ENCODE measurements around the gene PCDHGB7. TPM values are rescaled to one million over a fixed set of nuclear protein-coding genes. Genes with fewer than 3 reads are reported as not detected.
"Not testable (repeated sequence)": the region's sequence is repeated elsewhere in the genome, so short reads cannot be mapped to it uniquely, and the experiment has no call there.

PCDHGB7 gene
- total RNA-seq, 1 experiment from 2014 or later: 0.54 TPM

DNA sequence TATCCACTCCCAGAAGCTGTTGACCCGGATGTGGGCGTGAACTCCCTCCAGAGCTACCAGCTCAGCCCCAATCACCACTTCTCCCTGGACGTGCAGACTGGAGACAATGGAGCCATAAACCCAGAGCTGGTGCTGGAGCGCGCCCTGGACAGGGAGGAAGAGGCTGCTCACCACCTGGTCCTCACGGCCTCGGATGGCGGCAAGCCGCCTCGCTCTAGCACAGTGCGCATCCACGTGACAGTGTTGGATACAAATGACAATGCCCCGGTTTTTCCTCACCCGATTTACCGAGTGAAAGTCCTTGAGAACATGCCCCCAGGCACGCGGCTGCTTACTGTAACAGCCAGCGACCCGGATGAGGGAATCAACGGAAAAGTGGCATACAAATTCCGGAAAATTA, 24.2 kb upstream of the PCDHGB7 start (continued):
- TF ChIP-seq, protein P1, sequence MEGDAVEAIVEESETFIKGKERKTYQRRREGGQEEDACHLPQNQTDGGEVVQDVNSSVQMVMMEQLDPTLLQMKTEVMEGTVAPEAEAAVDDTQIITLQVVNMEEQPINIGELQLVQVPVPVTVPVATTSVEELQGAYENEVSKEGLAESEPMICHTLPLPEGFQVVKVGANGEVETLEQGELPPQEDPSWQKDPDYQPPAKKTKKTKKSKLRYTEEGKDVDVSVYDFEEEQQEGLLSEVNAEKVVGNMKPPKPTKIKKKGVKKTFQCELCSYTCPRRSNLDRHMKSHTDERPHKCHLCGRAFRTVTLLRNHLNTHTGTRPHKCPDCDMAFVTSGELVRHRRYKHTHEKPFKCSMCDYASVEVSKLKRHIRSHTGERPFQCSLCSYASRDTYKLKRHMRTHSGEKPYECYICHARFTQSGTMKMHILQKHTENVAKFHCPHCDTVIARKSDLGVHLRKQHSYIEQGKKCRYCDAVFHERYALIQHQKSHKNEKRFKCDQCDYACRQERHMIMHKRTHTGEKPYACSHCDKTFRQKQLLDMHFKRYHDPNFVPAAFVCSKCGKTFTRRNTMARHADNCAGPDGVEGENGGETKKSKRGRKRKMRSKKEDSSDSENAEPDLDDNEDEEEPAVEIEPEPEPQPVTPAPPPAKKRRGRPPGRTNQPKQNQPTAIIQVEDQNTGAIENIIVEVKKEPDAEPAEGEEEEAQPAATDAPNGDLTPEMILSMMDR (IDR thresholded peaks at IDR 0.05 in 2 of 3, conservative IDR thresholded peaks at IDR 0.05 in 1 of 3; ENCODE audit: borderline replicate concordance in 1 of 3, insufficient read depth in 1 of 3, low read depth in 2 of 3, low read length in 2 of 3): no peak
- TF ChIP-seq, protein P2, sequence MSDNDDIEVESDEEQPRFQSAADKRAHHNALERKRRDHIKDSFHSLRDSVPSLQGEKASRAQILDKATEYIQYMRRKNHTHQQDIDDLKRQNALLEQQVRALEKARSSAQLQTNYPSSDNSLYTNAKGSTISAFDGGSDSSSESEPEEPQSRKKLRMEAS (IDR thresholded peaks at IDR 0.05): no peak

DNA sequence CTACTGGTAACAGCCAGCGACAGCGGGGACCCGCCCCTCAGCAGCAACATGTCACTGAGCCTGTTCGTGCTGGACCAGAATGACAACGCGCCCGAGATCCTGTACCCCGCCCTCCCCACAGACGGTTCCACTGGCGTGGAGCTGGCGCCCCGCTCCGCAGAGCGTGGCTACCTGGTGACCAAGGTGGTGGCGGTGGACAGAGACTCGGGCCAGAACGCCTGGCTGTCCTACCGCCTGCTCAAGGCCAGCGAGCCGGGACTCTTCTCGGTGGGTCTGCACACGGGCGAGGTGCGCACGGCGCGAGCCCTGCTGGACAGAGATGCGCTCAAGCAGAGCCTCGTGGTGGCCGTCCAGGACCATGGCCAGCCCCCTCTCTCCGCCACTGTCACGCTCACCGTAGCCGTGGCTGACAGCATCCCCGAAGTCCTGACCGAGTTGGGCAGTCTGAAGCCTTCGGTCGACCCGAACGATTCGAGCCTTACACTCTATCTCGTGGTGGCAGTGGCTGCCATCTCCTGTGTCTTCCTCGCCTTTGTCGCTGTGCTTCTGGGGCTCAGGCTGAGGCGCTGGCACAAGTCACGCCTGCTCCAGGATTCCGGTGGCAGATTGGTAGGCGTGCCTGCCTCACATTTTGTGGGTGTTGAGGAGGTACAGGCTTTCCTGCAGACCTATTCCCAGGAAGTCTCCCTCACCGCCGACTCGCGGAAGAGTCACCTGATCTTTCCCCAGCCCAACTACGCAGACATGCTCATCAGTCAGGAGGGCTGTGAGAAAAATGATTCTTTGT, 22.9 kb upstream of the PCDHGB7 start:
- H3K9me2 ChIP-seq (ENCODE audit: insufficient read depth); H3K27me3 ChIP-seq (ENCODE audit: insufficient read depth, low read length); ATAC-seq; intact Hi-C loops (cut with micrococcal nuclease); H3K9ac ChIP-seq (ENCODE audit: low read length); H3K4me1 ChIP-seq (ENCODE audit: control insufficient read depth in 1 of 2, insufficient read depth in 2 of 2, low read length in 2 of 2); H3K4me3 ChIP-seq (replicated peaks in 1 of 2; ENCODE audit: low read depth in 1 of 2, low read length in 2 of 2); H2AFZ ChIP-seq (ENCODE audit: low read depth, low read length, poor library complexity, severe bottlenecking); RAD21 ChIA-PET (ENCODE audit: low non-redundant PET in 1 of 2, low total read pairs in 2 of 2, uncharacterized antibody in 2 of 2, unreplicated experiment in 2 of 2); H3K9me3 ChIP-seq (ENCODE audit: control insufficient read depth in 1 of 2, insufficient read depth in 1 of 2, low read depth in 1 of 2, low read length in 2 of 2); H3K27ac ChIP-seq (ENCODE audit: low read depth, low read length); H4K20me1 ChIP-seq (ENCODE audit: insufficient read depth); BruUV-seq (replicated peaks); H3K36me3 ChIP-seq (ENCODE audit: control insufficient read depth in 1 of 2, insufficient read depth in 2 of 2, low read length in 2 of 2); POLR2A ChIA-PET; H3K4me2 ChIP-seq (ENCODE audit: low read length); DNase-seq (ENCODE audit: low read depth, low spot score); H3K79me2 ChIP-seq (ENCODE audit: insufficient read depth, low read length): not testable (repeated sequence)
- CTCF ChIA-PET: interaction anchor here (1.4 to 2.2 kb wide), 2 partner anchors 169 to 172 kb away, joined by 3 to 5 read pairs; partner anchors contain the start of gene PCDHB14

DNA sequence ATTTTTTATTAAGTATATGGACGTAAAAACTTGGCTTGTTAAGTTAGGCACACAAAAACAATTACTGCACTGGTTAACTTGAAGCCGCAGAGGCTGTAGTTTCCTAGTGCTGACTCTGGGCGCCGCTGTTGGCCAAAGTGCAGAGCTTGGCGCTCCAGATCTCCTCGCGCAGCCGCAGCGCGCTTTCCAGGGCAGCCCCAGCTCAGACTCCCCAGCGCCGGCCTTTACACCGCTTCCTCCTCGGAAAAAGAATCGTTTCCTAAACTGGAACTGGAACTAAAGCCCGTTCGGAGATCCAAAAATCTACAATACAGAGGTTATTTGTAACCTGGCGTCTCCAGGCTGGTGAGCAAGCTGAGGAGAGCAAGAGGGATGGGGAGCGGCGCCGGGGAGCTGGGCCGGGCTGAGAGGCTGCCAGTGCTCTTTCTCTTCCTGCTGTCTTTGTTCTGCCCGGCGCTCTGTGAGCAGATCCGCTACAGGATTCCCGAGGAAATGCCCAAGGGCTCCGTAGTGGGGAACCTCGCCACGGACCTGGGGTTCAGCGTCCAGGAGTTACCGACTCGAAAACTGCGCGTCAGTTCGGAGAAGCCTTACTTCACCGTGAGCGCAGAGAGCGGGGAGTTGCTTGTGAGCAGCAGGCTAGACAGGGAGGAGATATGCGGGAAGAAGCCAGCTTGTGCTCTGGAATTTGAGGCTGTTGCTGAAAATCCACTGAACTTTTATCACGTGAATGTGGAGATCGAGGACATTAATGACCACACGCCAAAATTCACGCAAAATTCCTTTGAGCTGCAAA, 19.5 kb upstream of the PCDHGB7 start, which contains the start of gene PCDHGB5:
PCDHGB5 (plus strand) TSS at position 192 of the 796 bp plus-strand sequence; CDS start at position 373, 181 bp downstream.
- H3K9ac ChIP-seq (ENCODE audit: low read length); H3K9me3 ChIP-seq (ENCODE audit: control insufficient read depth in 1 of 2, insufficient read depth in 1 of 2, low read depth in 1 of 2, low read length in 2 of 2); H3K27me3 ChIP-seq (ENCODE audit: insufficient read depth, low read length); H3K4me2 ChIP-seq (ENCODE audit: low read length); H3K36me3 ChIP-seq (ENCODE audit: control insufficient read depth in 1 of 2, insufficient read depth in 2 of 2, low read length in 2 of 2); H3K79me2 ChIP-seq (ENCODE audit: insufficient read depth, low read length); RAD21 ChIA-PET (ENCODE audit: low non-redundant PET in 1 of 2, low total read pairs in 2 of 2, uncharacterized antibody in 2 of 2, unreplicated experiment in 2 of 2); H3K27ac ChIP-seq (ENCODE audit: low read depth, low read length); intact Hi-C loops (cut with micrococcal nuclease); H3K4me3 ChIP-seq (replicated peaks in 1 of 2; ENCODE audit: low read depth in 1 of 2, low read length in 2 of 2); H4K20me1 ChIP-seq (ENCODE audit: insufficient read depth); H3K4me1 ChIP-seq (ENCODE audit: control insufficient read depth in 1 of 2, insufficient read depth in 2 of 2, low read length in 2 of 2); POLR2A ChIA-PET; H3K9me2 ChIP-seq (ENCODE audit: insufficient read depth); BruUV-seq (replicated peaks); DNase-seq (ENCODE audit: low read depth, low spot score); ATAC-seq; H2AFZ ChIP-seq (ENCODE audit: low read depth, low read length, poor library complexity, severe bottlenecking): not testable (repeated sequence)
- CTCF ChIA-PET: interaction anchor here (1.3 kb wide), 1 partner anchor 15 kb away, joined by 4 read pairs; the partner anchor contains the start of gene PCDHGA10
